PFSK-1 (cell line): ENCODE data around the gene HPCAL4.

ENCODE experiments used
- FOXP2 ChIP-seq: optimal IDR thresholded peaks from 2 replicates; pipeline ENCODE3; 2011; ENCODE audit warnings: borderline replicate concordance, control low read depth, inconsistent platforms; ENCODE audit not compliant: insufficient read depth; ENCODE audit errors: extremely low read length, extremely low read depth
- POLR2AphosphoS5 ChIP-seq: IDR thresholded peaks from 2 replicates; pipeline ENCODE4 v1.6.1; 2012; ENCODE audit warnings: low read depth, mild to moderate bottlenecking, control low read depth, low read length, moderate library complexity
- REST ChIP-seq, 2 experiments: IDR thresholded peaks; 2 replicates each; pipeline versions ENCODE4 v1.6.1 to v1.8.0; 2011 to 2012; ENCODE audit warnings: low read depth in 2 of 2, low read length in 2 of 2, control low read depth in 1 of 2, inconsistent platforms in 1 of 2, mild to moderate bottlenecking in 1 of 2, moderate library complexity in 1 of 2; ENCODE audit not compliant: insufficient read depth in 1 of 2
- SIN3A ChIP-seq: IDR thresholded peaks from 2 replicates; pipeline ENCODE4 v1.6.1; 2012; ENCODE audit warnings: mild to moderate bottlenecking, low read length, moderate library complexity, borderline replicate concordance; ENCODE audit not compliant: insufficient read depth
- TAF1 ChIP-seq: IDR thresholded peaks from 2 replicates; pipeline ENCODE4 v1.6.1; 2012; ENCODE audit warnings: low read length, control low read depth, borderline replicate concordance; ENCODE audit not compliant: insufficient read depth

Gene HPCAL4

GRCh38 chr1:39681294-39681693, 9.9 kb downstream of the HPCAL4 start:
- TF ChIP-seq TAF1 (no peak), FOXP2 (no peak), REST (IDR thresholded peaks at IDR 0.05; ENCODE audit: insufficient read depth in 1 of 2, low read depth in 2 of 2, low read length in 2 of 2) (no peak), SIN3A (no peak), POLR2AphosphoS5 (no peak)

- TF ChIP-seq TAF1, result no peak
- no peak for TF ChIP-seq SIN3A
- no peak for TF ChIP-seq POLR2AphosphoS5
- no peak for TF ChIP-seq FOXP2
- TF ChIP-seq REST (IDR thresholded peaks at IDR 0.05; ENCODE audit: insufficient read depth in 1 of 2, low read depth in 2 of 2, low read length in 2 of 2), result no peak
Observed at GRCh38 chr1:39680751-39681150, 10.5 kb downstream of the HPCAL4 start.

DNA sequence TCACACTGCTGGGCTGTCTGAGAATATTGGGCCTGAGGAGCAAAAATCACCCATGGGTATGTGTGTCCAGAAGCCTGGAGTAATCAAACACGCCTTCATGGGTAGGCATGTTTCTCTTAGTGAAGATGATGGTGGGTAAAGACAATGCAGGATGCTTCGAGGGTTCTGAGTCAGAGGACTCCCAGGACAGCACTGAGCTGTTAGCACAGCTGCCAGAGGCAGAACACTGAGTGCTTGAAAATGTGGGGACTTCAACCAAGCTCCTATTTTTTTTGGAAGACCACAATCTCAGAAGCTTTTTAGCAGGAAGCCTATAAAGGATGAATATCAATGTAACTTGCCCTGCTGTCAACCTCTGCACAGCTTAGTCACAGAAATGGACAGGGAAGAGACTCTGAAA, 11.4 kb downstream of the HPCAL4 start:
- TF ChIP-seq SIN3A (no peak), REST (IDR thresholded peaks at IDR 0.05; ENCODE audit: insufficient read depth in 1 of 2, low read depth in 2 of 2, low read length in 2 of 2) (no peak), TAF1 (no peak), POLR2AphosphoS5 (no peak), FOXP2 (no peak)

GRCh38 chr1:39678889-39679288, 12.3 kb downstream of the HPCAL4 start:
- no peak for TF ChIP-seq REST (IDR thresholded peaks at IDR 0.05; ENCODE audit: insufficient read depth in 1 of 2, low read depth in 2 of 2, low read length in 2 of 2)
- no peak for TF ChIP-seq FOXP2
- no peak for TF ChIP-seq SIN3A
- TF ChIP-seq TAF1, result no peak
- no peak for TF ChIP-seq POLR2AphosphoS5

DNA sequence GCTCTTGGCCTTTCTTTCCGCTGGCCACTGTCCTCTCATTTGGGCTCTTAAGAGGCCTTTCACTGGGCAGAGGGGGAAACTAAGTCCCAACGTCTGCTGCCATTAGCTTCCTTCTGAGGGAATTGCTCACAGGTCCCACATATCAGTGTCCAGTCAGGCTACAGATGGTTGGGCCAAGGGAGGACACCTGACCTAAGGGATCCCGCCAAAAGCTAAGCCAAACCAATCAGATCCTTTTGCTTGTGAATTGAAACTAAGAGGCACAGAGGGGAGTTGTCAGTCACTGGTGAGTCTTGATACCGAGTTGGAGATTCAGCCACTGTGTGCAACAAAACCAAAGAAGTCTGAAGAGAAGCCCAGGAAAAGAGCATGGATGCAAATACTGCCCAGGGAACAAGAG, 13.6 kb downstream of the HPCAL4 start:
- TF ChIP-seq TAF1, result no peak
- TF ChIP-seq REST (IDR thresholded peaks at IDR 0.05; ENCODE audit: insufficient read depth in 1 of 2, low read depth in 2 of 2, low read length in 2 of 2), result no peak
- TF ChIP-seq SIN3A, result no peak
- no peak for TF ChIP-seq FOXP2
- no peak for TF ChIP-seq POLR2AphosphoS5
